ENCODE data around the gene MARK3. TPM values are rescaled to one million over a fixed set of nuclear protein-coding genes. Genes with fewer than 3 reads are reported as not detected.
A peak's percentile ranks its signal among the peaks of the same experiment; 100 is the strongest.

MARK3 gene
- total RNA-seq, 1 donor from 2014 or later: 137 TPM

- ATAC-seq (ENCODE audit: poor library complexity) (no peak), DNase-seq (no peak)
- intact Hi-C loops (cut with DNase I): no loop called here
Observed at GRCh38 chr14:103456167-103456835, 71.1 kb downstream of the MARK3 start.

DNA sequence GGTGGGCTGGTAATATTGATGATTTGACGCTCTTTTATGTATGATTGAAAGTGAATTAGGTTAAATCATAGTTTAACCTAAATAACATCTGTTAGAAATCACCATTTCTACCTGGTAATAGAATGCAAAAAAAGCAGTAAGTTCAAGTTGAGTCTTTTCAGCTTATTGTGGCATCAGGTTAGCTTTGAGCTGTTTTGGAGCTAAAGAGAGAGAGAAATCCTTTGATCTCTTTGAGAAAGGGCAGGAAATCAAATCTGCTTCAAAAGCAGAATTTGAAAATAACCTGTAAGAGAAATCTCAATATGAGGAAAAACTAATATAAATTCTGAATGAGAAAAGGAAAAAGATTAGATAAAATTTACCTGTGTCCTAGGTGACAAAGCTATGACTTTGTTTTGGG is 75.2 kb downstream of the MARK3 start:
- no peak for DNase-seq
- intact Hi-C loops (cut with DNase I): no loop called here
- ATAC-seq (ENCODE audit: poor library complexity): no peak

DNA sequence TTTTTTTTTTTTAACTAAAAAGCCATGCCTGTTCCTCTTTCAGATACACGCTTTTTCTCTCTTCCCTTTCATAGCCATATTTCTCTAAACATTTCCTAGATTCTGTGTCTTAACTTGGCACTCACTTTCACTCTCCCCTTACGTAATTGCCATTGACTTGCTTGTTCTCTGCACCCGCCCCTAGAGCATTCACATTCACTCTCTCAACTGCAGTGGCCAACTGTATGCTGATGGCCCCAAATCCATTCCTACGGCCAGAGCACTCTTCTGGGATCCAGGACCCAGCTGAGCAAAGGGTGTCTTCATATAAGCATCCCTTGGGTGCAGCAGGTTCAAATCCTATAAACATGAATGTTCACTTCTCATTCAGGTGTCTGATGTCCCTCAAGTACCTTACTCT is 77.9 kb downstream of the MARK3 start:
- ATAC-seq (ENCODE audit: poor library complexity): no peak
- no peak for DNase-seq
- intact Hi-C loops (cut with DNase I): no loop called here

DNA sequence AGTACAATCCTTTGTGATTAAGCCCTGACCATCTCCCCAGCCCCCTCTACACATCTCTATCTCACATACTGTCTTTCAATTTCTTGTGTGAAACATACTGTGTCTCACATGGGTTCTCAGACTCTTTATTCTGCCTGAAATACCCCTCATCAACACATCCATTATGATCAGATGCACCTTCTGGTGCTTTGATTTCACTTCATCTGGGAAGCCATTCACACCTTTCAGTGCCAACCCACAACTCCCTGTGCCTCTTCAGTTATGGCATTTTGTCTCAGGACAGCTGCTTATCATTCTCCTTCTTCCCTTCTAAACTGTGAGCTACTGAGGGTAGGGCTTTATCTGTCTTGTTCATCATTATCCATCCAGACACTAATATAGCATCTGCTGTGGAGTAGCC is 78.6 kb downstream of the MARK3 start:
- ATAC-seq (ENCODE audit: poor library complexity): no peak
- DNase-seq: no peak
- intact Hi-C loops (cut with DNase I): no loop called here

DNA sequence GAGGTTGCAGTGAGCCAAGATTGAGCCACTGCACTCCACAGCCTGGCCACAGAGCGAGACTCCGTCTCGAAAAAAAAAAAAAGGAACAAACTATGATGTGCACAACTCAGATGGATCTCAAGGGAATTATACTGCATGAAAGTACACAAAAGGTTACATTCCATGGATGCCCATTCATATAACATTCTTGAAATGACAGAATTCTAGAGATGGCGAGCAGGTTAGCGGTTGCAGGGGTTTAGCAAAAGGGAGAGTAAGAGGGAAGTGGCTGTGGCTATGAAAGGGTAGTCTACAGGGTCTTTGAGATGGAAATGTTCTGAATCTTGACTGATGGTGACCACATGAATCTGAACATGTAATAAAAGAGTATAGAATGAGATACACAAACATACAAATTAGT is 87.7 kb downstream of the MARK3 start:
- DNase-seq (no peak), ATAC-seq (ENCODE audit: poor library complexity) (no peak)
- intact Hi-C loops (cut with DNase I): no loop called here

GRCh38 chr14:103474893-103475292 is 89.7 kb downstream of the MARK3 start:
- intact Hi-C loops (cut with DNase I): no loop called here
- ATAC-seq (ENCODE audit: poor library complexity): no peak
- DNase-seq: no peak

- DNase-seq (no peak), ATAC-seq (ENCODE audit: poor library complexity) (no peak)
- intact Hi-C loops (cut with DNase I): no loop called here
Observed at GRCh38 chr14:103476065-103476464, 90.8 kb downstream of the MARK3 start.

DNA sequence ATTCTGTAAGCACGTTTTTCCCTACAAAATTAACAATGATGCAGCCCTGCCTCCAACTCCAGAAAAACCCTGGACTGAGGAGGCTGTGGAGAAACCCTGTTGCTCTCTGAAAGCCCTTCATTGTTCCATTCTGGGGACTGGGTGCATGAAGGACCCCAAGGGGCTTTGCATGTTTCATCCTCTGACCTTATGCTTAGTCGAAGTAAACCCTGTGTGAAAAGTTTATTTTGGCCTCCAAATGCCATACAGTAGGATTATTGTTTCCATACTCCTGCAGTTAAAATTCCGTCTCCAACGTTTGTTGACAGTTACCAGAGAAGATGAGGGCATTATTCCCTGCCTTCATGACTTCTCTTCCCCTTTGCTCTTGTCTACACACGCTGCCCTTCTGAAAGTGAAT is 91.4 kb downstream of the MARK3 start:
- intact Hi-C loops (cut with DNase I): no loop called here
- ATAC-seq (ENCODE audit: poor library complexity): no peak

DNA sequence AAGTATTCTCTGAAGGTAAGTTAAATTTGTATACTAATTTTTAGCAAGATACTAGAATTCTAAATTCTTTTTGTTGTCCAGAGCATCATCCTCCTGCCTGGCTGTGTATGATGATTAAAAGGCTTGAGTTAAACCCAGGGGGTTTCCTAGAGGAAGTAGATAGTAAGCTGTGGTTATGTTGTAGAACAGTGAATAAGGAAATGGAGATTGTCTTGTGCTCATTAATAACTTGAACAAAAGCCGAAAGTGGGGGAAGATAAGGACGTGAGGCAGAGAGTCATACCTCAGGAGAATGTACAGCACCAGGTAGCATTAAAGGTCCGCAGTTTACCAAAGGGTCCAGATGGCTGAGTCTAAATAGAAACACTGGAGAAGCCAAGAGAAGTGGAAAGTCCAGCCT is 95.4 kb downstream of the MARK3 start:
- intact Hi-C loops (cut with DNase I): no loop called here
- DNase-seq (no peak), ATAC-seq (ENCODE audit: poor library complexity) (no peak)

More for the DNA sequence above, 91.4 kb downstream of the MARK3 start:
- DNase-seq: no peak

DNA sequence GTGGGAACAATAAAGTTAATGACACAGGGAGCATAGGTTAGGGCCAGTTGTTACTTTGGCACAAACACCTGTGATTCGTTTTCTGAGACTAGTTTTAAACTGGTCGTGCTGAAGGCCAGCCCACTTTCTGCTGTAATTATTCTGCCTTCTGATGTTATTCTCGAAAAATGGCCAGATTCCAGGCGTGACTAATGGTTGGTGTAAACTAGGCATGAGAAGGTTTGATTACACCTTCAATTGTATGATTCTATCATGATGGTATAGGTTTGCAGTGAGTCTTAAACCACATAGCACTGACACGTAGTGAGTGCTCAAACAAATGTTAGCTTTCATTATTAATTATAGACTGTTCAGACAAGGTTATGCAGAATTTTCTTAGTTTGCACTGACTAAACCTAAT is 98.4 kb downstream of the MARK3 start:
- ATAC-seq (ENCODE audit: poor library complexity) (no peak), DNase-seq (no peak)
- intact Hi-C loops (cut with DNase I): no loop called here

DNA sequence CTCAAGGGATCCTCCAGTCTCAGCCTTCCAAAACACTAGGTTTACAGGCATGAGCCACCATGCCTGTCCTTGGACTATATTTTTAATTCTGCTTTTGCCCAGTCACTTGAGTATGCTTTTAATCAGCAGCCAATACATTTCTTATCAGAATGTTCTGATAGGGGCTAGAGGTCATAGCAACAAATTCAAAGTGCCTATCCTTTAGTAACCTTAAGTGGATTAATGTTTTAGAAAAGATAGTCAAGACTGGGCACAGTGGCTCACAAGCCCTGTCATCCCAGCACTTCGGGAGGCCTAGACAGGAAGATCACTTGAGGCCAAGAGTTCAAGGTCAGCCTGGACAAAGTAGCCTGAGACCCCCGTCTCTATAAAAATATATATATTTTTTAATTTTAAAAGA is 100.3 kb downstream of the MARK3 start:
- DNase-seq (no peak), ATAC-seq (ENCODE audit: poor library complexity) (peak; percentile 40)
- intact Hi-C loops (cut with DNase I): no loop called here

DNA sequence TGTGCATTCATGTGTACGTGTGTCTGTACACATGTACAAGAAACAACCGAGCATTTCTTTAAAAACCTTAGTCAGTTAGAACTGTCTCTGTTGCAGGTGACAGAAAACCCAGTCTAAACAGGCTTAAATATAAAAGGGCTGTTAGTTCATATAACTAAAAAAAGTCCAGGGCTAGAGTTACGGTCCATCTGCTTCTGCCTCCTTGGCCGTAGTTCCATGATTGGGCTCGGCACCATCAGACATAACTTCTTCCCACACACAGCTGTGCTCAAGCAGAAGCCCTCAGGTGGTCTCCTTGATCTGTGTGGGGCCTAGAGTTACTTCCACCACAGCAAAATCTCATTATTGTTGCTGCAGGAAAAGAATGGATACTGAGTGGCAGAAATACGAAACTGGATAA is 102.9 kb downstream of the MARK3 start:
- intact Hi-C loops (cut with DNase I): no loop called here
- ATAC-seq (ENCODE audit: poor library complexity) (no peak), DNase-seq (no peak)

GRCh38 chr14:103488960-103489359 is 103.7 kb downstream of the MARK3 start:
- DNase-seq: no peak
- intact Hi-C loops (cut with DNase I): no loop called here
- ATAC-seq (ENCODE audit: poor library complexity): no peak

DNA sequence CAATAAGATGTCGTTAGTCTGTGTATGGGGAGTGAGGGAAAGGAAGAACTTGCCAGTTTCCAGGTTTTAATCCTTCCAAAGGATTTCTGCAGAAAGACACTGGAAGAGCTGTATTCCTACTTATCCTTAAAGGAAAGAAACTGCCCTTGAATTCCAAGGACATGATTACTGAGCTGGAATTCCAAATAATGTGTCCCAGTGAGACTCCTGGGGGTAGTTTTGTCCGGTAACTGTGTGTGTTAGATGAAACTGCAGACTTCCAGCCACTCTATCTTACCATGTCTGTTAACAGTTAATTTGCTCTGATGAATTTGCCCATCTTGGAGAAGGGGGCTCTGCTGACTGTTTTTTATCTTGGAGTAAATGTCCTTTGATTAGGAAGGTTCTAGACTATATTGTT is 104.4 kb downstream of the MARK3 start:
- intact Hi-C loops (cut with DNase I): no loop called here
- ATAC-seq (ENCODE audit: poor library complexity) (no peak), DNase-seq (no peak)

- intact Hi-C loops (cut with DNase I): no loop called here
- no peak for ATAC-seq (ENCODE audit: poor library complexity)
- DNase-seq: no peak
Observed at GRCh38 chr14:103491691-103492090, 106.5 kb downstream of the MARK3 start.

- ATAC-seq (ENCODE audit: poor library complexity) (no peak), DNase-seq (no peak)
- intact Hi-C loops (cut with DNase I): no loop called here
Observed at GRCh38 chr14:103492156-103492925, 107.1 kb downstream of the MARK3 start.

GRCh38 chr14:103495854-103496253 is 110.6 kb downstream of the MARK3 start:
- intact Hi-C loops (cut with DNase I): no loop called here
- peak; percentile 40 for ATAC-seq (ENCODE audit: poor library complexity)
- no peak for DNase-seq

DNA sequence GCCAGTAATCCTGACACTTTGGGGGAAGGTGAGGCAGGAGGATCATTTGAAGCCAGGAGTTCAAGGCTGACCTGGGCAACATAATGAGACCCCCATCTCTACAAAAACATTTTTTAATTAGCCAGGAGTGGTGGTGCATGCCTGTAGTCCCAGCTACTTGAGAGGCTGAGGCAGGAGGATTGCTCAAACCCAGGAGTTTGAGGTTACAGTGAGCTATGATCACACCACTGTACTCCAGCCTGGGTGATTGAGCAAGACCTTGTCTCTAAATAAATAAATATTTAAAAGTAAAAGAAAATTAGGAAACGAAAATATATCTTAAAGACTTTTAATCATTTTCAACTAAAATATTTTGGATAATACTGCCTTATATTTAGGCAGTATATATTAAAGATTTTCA is 111.6 kb downstream of the MARK3 start:
- DNase-seq (no peak), ATAC-seq (ENCODE audit: poor library complexity) (no peak)
- intact Hi-C loops (cut with DNase I): no loop called here

- intact Hi-C loops (cut with DNase I): loop anchor here (5.0 kb wide), 1 partner anchor 48 kb away; no protein-coding TSS in a partner anchor
- DNase-seq: no peak
- ATAC-seq (ENCODE audit: poor library complexity): no peak
Observed at GRCh38 chr14:103499709-103500108, 114.5 kb downstream of the MARK3 start.

Data from Right ventricle myocardium superior (tissue), 1 donor.